SH-SY5Y (cell line): Measurements from ENCODE around the gene YRDC.

Source experiments
- GATA2 ChIP-seq: IDR thresholded peaks from 2 replicates; pipeline ENCODE4 v1.6.1; 2011; ENCODE audit warnings: mild to moderate bottlenecking, low read depth, low read length
- GATA3 ChIP-seq: IDR thresholded peaks from 2 replicates; pipeline ENCODE4 v1.6.1; 2011; ENCODE audit warnings: low read depth, mild to moderate bottlenecking, low read length, moderate library complexity

- TF ChIP-seq GATA2 (no peak), GATA3 (no peak)
These were observed 54.3 kb downstream of the YRDC start for GRCh38 chr1:37753473-37754321.
